ENCODE results near the gene ACTR6. TPM values are rescaled to one million over a fixed set of nuclear protein-coding genes. Genes with fewer than 3 reads are reported as not detected.

ACTR6 gene
- total RNA-seq = 10 to 100 TPM in 3 of 4 donors, 1 to 10 TPM in 1; 4.2 to 21.5 (median 12.2) TPM

- Histone ChIP-seq H3K27me3 (no peaks in the 10 kb centered on the region), H3K36me3 (no peaks in the 10 kb centered on the region), H3K4me1 (peaks cover 0 to 24% (median 3%) of the 10 kb centered on the region in 4 donors), H3K9me3 (no peaks in the 10 kb centered on the region), H3K27ac (peak within 1 kb of the TSS; percentile 81 to 87 (median 85)), H3K4me3 (peak within 1 kb of the TSS; percentile 73 to 95 (median 88))
- peak; percentile 49 to 62 for TF ChIP-seq POLR2A (IDR thresholded peaks at IDR 0.05)
- TF ChIP-seq, protein P1, sequence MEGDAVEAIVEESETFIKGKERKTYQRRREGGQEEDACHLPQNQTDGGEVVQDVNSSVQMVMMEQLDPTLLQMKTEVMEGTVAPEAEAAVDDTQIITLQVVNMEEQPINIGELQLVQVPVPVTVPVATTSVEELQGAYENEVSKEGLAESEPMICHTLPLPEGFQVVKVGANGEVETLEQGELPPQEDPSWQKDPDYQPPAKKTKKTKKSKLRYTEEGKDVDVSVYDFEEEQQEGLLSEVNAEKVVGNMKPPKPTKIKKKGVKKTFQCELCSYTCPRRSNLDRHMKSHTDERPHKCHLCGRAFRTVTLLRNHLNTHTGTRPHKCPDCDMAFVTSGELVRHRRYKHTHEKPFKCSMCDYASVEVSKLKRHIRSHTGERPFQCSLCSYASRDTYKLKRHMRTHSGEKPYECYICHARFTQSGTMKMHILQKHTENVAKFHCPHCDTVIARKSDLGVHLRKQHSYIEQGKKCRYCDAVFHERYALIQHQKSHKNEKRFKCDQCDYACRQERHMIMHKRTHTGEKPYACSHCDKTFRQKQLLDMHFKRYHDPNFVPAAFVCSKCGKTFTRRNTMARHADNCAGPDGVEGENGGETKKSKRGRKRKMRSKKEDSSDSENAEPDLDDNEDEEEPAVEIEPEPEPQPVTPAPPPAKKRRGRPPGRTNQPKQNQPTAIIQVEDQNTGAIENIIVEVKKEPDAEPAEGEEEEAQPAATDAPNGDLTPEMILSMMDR (IDR thresholded peaks at IDR 0.05) = peak in 1 of 6 experiments; percentile 21
- peak; percentile 94 to 99 (median 96) for DNase-seq
Measured at GRCh38 chr12:100200463-100201181, at the start of gene ACTR6. TSS of gene ACTR6 (plus strand) at chr12:100200815. CDS start at chr12:100200852, 37 bp downstream.

GRCh38 chr12:100151769-100152168, 48.8 kb upstream of the ACTR6 start:
- no peaks in the 10 kb centered on the region for H3K27me3 ChIP-seq
- no peak overlapping the region for H3K4me3 ChIP-seq
- no peak overlapping the region for H3K27ac ChIP-seq
- H3K9me3 ChIP-seq = no peaks in the 10 kb centered on the region
- no peaks in the 10 kb centered on the region for H3K36me3 ChIP-seq
- DNase-seq = no peak
- H3K4me1 ChIP-seq = no peaks in the 10 kb centered on the region
- TF ChIP-seq POLR2A (IDR thresholded peaks at IDR 0.05) = no peak
- TF ChIP-seq, protein P1 (IDR thresholded peaks at IDR 0.05) = no peak

- no peak for DNase-seq
- no peaks in the 10 kb centered on the region for H3K9me3 ChIP-seq
- no peaks in the 10 kb centered on the region for H3K27me3 ChIP-seq
- TF ChIP-seq, protein P1 (IDR thresholded peaks at IDR 0.05) = no peak
- no peak for TF ChIP-seq POLR2A (IDR thresholded peaks at IDR 0.05)
- H3K4me3 ChIP-seq = no peak overlapping the region
- H3K4me1 ChIP-seq = no peaks in the 10 kb centered on the region
- H3K27ac ChIP-seq = no peak overlapping the region
- H3K36me3 ChIP-seq = no peaks in the 10 kb centered on the region
Measured at GRCh38 chr12:100153131-100153530, 47.5 kb upstream of the ACTR6 start.

DNA sequence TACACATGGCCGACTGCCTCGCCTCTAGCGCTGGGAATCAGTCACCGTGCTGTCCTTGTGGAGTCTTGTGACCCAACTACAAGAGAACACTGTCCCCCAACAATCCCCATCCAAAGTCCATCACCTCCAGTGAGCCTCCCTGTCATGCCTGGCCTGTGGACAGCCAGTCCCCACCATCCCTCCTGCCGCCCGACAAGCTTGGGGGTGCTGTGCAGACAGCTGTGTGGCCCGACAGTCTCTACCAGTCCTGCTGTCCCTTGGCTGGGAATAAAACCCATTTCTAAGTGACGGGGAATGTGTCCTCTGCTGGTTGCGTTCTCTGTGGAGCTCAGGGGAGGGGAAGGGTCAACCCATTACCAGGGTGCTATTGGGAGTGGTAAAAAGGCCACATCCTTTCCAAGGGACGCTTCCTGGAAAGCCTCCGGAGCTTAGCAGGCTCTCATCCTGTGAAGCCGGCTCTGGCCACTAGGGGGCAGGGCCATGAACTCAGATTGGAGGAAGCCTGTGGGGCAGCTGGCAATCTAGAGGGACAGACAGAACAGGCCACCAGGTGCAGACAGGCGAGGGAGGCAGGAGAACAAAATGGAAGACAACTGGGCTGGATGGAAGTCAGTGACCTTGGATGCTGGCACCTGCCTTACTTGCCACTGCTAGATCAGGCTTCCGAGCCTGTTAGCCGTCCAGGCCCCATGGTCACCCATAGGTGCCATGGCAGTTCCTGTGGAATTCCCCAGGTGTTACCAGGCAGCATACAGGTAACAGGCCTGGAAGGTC, 46.0 kb upstream of the ACTR6 start:
- peak; percentile 68 to 90 (median 83) for DNase-seq
- no peaks in the 10 kb centered on the region for H3K36me3 ChIP-seq
- H3K4me3 ChIP-seq = no peak overlapping the region
- TF ChIP-seq, protein P1 (IDR thresholded peaks at IDR 0.05) = peak; percentile 48 to 84 (median 76)
- no peak for TF ChIP-seq POLR2A (IDR thresholded peaks at IDR 0.05)
- H3K9me3 ChIP-seq = no peaks in the 10 kb centered on the region
- no peaks in the 10 kb centered on the region for H3K4me1 ChIP-seq
- no peaks in the 10 kb centered on the region for H3K27me3 ChIP-seq
- H3K27ac ChIP-seq = no peak overlapping the region

DNA sequence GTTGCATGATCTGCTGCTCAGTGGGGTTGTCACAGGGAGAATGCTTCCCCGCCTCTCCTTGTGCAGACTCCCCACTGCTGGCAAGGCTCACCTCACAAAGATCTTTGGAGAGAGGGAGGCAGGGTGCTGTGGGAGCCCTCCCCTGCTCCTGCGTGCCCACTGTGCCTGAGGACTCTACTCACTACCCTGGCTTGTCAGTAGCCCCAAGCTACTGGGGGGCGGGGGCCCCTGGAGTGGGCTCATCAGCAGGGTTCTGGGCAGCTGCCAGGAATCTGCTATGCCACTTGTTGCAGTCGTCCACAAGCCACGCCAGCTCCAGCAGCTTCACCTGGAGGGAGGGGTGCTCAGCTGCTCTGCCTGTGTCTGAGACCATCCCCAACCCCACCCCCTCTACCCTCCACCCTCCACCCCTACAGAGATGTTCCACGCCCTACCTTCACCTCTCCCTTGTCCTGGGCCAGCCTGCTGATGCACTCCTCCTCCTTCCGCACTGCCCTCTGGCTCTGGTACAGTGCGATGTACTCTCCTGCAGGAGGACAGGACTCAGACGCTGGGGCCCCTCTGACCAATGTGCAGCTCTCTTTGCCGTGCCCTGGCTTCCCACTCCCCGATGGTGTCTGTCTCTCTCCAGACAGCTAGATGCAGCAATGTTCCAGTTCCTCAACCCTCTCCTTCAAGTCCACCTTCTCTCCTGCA, 43.7 kb upstream of the ACTR6 start:
- Histone ChIP-seq H3K4me1 (no peaks in the 10 kb centered on the region), H3K27me3 (no peaks in the 10 kb centered on the region), H3K27ac (no peak overlapping the region), H3K9me3 (no peaks in the 10 kb centered on the region), H3K4me3 (no peak overlapping the region), H3K36me3 (no peaks in the 10 kb centered on the region)
- TF ChIP-seq, protein P1 (IDR thresholded peaks at IDR 0.05) = no peak
- TF ChIP-seq POLR2A (IDR thresholded peaks at IDR 0.05) = no peak
- no peak for DNase-seq

All from Peyer's patch (tissue), 4 donors.